ENCODE data around the gene CDC42EP3. TPM values are rescaled to one million over a fixed set of nuclear protein-coding genes. Genes with fewer than 3 reads are reported as not detected.

Gene CDC42EP3
- polyA plus RNA-seq, 2 of the 4 experiments (the other 2 are of a cell fraction), result 23.8 to 39.1 TPM

DNA sequence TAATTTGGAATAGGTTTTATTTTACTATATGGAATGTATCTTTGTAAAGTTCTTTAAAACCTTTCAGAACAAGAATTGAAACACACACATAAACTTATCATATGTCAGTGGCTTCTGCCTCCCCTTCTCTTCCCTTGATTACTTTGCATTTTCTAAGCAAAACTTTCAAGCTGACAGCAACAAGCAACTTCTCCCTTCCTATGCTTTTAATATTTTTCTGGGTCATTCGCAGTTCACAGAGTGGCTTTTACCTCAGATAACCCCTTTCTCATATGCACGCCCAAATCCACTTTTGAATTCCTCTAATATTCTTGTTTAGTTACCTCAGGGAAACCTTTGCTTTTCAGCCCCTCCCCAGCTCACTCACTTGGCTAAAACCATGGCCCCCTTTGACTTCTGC lies 36.7 kb upstream of the CDC42EP3 start:
- no peak for DNase-seq (ENCODE audit: low read depth in 1 of 2, low spot score in 1 of 2)
- CTCF ChIA-PET, result no interaction called here
- Histone ChIP-seq H3K4me3 (no peak overlapping the region), H3K4me1 (peaks cover 10% of the 10 kb centered on the region), H3K27ac (no peak overlapping the region; a peak in 1 of 6 replicates), H3K9me3 (no peaks in the 10 kb centered on the region), H3K4me2 (no peak overlapping the region)
- no peak for TF ChIP-seq TP53 (CRISPR knock-in tag; IDR thresholded peaks at IDR 0.05)
- TF ChIP-seq, protein P1, sequence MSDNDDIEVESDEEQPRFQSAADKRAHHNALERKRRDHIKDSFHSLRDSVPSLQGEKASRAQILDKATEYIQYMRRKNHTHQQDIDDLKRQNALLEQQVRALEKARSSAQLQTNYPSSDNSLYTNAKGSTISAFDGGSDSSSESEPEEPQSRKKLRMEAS (IDR thresholded peaks at IDR 0.05), result no peak
- no peak for TF ChIP-seq USF2 (IDR thresholded peaks at IDR 0.05)
- no peak for ATAC-seq
- POLR2A ChIA-PET, result no interaction called here
- WGBS (ENCODE audit: missing lambda C conversion rate), result 62% methylated on average over 2 of the region's 2 CpGs
- no peak for FAIRE-seq

- no peak overlapping the region for H3K4me3 ChIP-seq
- ChIA-PET CTCF (interaction anchor here (1.2 kb wide), 1 partner anchor 18 kb away, joined by 3 read pairs; no protein-coding TSS in a partner anchor), POLR2A (no interaction called here)
- 88% methylated on average over 1 of the region's 1 CpG for WGBS (ENCODE audit: missing lambda C conversion rate)
- no peaks in the 10 kb centered on the region for H3K9me3 ChIP-seq
- no peak overlapping the region for H3K27ac ChIP-seq
- TF ChIP-seq POLR2AphosphoS2 (conservative IDR thresholded peaks at IDR 0.05; ENCODE audit: low read length) (no peak), HOXB5 (CRISPR knock-in tag; IDR thresholded peaks at IDR 0.05) (no peak)
- no peak for FAIRE-seq
- peaks cover 10% of the 10 kb centered on the region for H3K4me1 ChIP-seq
- no peak for DNase-seq (ENCODE audit: low read depth in 1 of 2, low spot score in 1 of 2)
- no peak overlapping the region for H3K4me2 ChIP-seq
- no peak for ATAC-seq
Measured at GRCh38 chr2:37707393-37707792, 36.0 kb upstream of the CDC42EP3 start.

DNA sequence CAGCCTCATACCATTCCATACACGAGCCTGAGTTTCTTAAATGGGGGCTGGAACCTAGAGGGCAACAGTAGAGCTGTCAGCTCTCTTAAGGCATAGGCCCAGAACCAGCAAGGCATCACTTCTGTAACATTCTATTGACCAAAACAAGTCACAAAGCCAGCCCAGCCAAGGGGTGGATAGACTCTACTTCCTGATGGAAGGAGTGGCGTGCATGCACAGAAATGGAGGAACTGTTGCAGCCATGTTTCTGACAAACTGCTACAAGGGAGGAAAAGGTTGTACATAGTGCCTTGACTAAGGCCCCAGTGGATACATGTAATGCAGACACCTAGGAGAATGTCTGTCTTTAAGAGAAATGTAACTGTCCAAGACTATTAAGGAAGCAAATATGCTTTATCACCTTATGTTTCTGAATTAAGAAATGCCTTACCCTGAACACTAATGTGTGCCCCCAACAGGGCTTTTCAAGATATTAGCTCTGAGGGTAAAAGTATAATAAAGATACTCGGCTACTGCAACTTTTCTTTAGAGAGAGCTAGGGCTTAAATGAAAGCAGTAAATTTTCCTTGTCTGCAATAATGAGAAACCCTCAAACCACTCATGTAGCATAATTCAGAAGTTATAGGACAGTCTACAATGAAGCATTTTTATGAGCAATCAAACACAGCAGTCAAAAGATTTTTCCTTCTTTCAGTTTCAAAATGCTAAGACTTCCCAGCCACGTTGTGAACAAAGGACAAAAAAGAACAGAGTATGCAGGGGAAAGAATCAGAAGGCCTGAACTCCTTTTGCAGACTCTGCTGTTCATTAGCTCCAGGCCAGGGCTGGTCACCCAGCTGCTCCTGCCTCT lies 35.1 kb upstream of the CDC42EP3 start:
- no peak overlapping the region for H3K4me2 ChIP-seq
- TF ChIP-seq CHD2 (IDR thresholded peaks at IDR 0.05; ENCODE audit: low read length, partially characterized antibody) (no peak), CTCF (IDR thresholded peaks at IDR 0.05) (no peak), RARB (CRISPR knock-in tag; IDR thresholded peaks at IDR 0.05) (no peak), TP53 (CRISPR knock-in tag; IDR thresholded peaks at IDR 0.05) (no peak), EP300 (IDR thresholded peaks at IDR 0.05) (no peak)
- no peaks in the 10 kb centered on the region for H3K9me3 ChIP-seq
- ChIA-PET CTCF (interaction anchor here (1.2 kb wide), 1 partner anchor 17 kb away, joined by 3 read pairs; no protein-coding TSS in a partner anchor), POLR2A (no interaction called here)
- DNase-seq (ENCODE audit: low read depth in 1 of 2, low spot score in 1 of 2) (no peak), FAIRE-seq (no peak), ATAC-seq (no peak)
- WGBS (ENCODE audit: missing lambda C conversion rate), result 56% methylated on average over 4 of the region's 4 CpGs
- H3K4me1 ChIP-seq, result peaks cover 8% of the 10 kb centered on the region
- no peak overlapping the region for H3K27ac ChIP-seq
- no peak overlapping the region for H3K4me3 ChIP-seq

GRCh38 chr2:37705191-37705590 lies 33.7 kb upstream of the CDC42EP3 start:
- DNase-seq (ENCODE audit: low read depth in 1 of 2, low spot score in 1 of 2) (no peak), ATAC-seq (no peak), FAIRE-seq (no peak)
- CTCF ChIA-PET, result no interaction called here
- H3K4me3 ChIP-seq, result no peak overlapping the region
- 46% methylated on average over 2 of the region's 2 CpGs for WGBS (ENCODE audit: missing lambda C conversion rate)
- H3K4me1 ChIP-seq, result no peaks in the 10 kb centered on the region
- H3K27ac ChIP-seq, result no peak overlapping the region
- POLR2A ChIA-PET, result no interaction called here
- no peaks in the 10 kb centered on the region for H3K9me3 ChIP-seq
- no peak overlapping the region for H3K4me2 ChIP-seq
- TF ChIP-seq RAD21 (conservative IDR thresholded peaks at IDR 0.05 in 1 of 2, IDR thresholded peaks at IDR 0.05 in 1 of 2) (no peak), RFX5 (IDR thresholded peaks at IDR 0.05) (no peak), ZSCAN20 (CRISPR knock-in tag; IDR thresholded peaks at IDR 0.05) (no peak), CTCF (IDR thresholded peaks at IDR 0.05) (no peak), ZFP36 (IDR thresholded peaks at IDR 0.05; ENCODE audit: borderline replicate concordance, partially characterized antibody) (no peak), RARB (CRISPR knock-in tag; IDR thresholded peaks at IDR 0.05) (no peak), NFE2L2 (conservative IDR thresholded peaks at IDR 0.05; ENCODE audit: low read length) (no peak), JUN (IDR thresholded peaks at IDR 0.05) (no peak), RNF2 (IDR thresholded peaks at IDR 0.05; ENCODE audit: borderline replicate concordance, low read depth) (no peak), HOXB5 (CRISPR knock-in tag; IDR thresholded peaks at IDR 0.05) (no peak), PBX3 (IDR thresholded peaks at IDR 0.05) (no peak), EP300 (IDR thresholded peaks at IDR 0.05) (no peak), FOSB (CRISPR knock-in tag; IDR thresholded peaks at IDR 0.05) (no peak), HOXB13 (CRISPR knock-in tag; IDR thresholded peaks at IDR 0.05; ENCODE audit: low read depth) (no peak), SMC3 (IDR thresholded peaks at IDR 0.05) (no peak)
- TF ChIP-seq, protein P2, sequence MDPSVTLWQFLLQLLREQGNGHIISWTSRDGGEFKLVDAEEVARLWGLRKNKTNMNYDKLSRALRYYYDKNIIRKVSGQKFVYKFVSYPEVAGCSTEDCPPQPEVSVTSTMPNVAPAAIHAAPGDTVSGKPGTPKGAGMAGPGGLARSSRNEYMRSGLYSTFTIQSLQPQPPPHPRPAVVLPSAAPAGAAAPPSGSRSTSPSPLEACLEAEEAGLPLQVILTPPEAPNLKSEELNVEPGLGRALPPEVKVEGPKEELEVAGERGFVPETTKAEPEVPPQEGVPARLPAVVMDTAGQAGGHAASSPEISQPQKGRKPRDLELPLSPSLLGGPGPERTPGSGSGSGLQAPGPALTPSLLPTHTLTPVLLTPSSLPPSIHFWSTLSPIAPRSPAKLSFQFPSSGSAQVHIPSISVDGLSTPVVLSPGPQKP (IDR thresholded peaks at IDR 0.05; ENCODE audit: low read depth, low read length), result no peak

Data from A549 (cell line).